GM23248 (cell line): ENCODE data around the gene SLC22A25. TPM values are rescaled to one million over a fixed set of nuclear protein-coding genes. Genes with fewer than 3 reads are reported as not detected.

Experiments used
- DNase-seq: peaks from one replicate; pipeline ENCODE4 v3.0.0-alpha.2; 2015
- H2AFZ ChIP-seq: fragments of 200-600 bp; sonication (generic); 2 replicates; pipeline ENCODE4 v1.6.1; 2016; ENCODE audit warnings: antibody characterized with exemption
- H3F3A ChIP-seq: fragments of 200-600 bp; sonication (generic); 2 replicates; pipeline ENCODE4 v1.6.1; 2016; ENCODE audit warnings: mild to moderate bottlenecking, antibody characterized with exemption, mixed run types; ENCODE audit not compliant: insufficient read depth
- H3K27ac ChIP-seq: fragments of 200-600 bp; sonication (generic); 2 replicates; pipeline ENCODE4 v1.5.1; 2016; ENCODE audit warnings: mild to moderate bottlenecking
- H3K27me3 ChIP-seq: fragments of 200-600 bp; sonication (generic); replicated peaks from 2 replicates; pipeline ENCODE4 v1.6.1; 2016; ENCODE audit warnings: mild to moderate bottlenecking; ENCODE audit not compliant: insufficient read depth
- H3K36me3 ChIP-seq: fragments of 200-600 bp; sonication (generic); 2 replicates; pipeline ENCODE4 v1.6.1; 2016; ENCODE audit warnings: low read depth, mild to moderate bottlenecking
- H3K4me1 ChIP-seq: fragments of 200-600 bp; sonication (generic); 2 replicates; pipeline ENCODE4 v1.6.1; 2016; ENCODE audit warnings: mild to moderate bottlenecking; ENCODE audit not compliant: insufficient read depth
- H3K4me2 ChIP-seq: fragments of 200-600 bp; sonication (generic); one replicate; pipeline ENCODE4 v1.6.1; 2016; ENCODE audit warnings: mild to moderate bottlenecking; ENCODE audit not compliant: unreplicated experiment
- H3K4me3 ChIP-seq: fragments of 200-600 bp; sonication (generic); 2 replicates; pipeline ENCODE4 v1.5.1; 2016; ENCODE audit warnings: mild to moderate bottlenecking
- H3K79me2 ChIP-seq: fragments of 200-600 bp; sonication (generic); 2 replicates; pipeline ENCODE4 v1.6.1; 2016; ENCODE audit warnings: mild to moderate bottlenecking; ENCODE audit not compliant: insufficient read depth
- H3K9ac ChIP-seq: fragments of 200-600 bp; sonication (generic); 2 replicates; pipeline ENCODE4 v1.6.1; 2016; ENCODE audit warnings: mild to moderate bottlenecking
- H3K9me2 ChIP-seq: fragments of 200-600 bp; sonication (generic); 2 replicates; pipeline ENCODE4 v1.6.1; 2016; ENCODE audit warnings: mixed run types, mild to moderate bottlenecking, moderate library complexity; ENCODE audit not compliant: insufficient read depth
- H3K9me3 ChIP-seq: fragments of 200-600 bp; sonication (generic); one replicate; pipeline ENCODE4 v1.6.1; 2017; ENCODE audit warnings: low read depth
- H4K20me1 ChIP-seq: fragments of 200-600 bp; sonication (generic); 2 replicates; pipeline ENCODE4 v1.6.0; 2016; ENCODE audit not compliant: insufficient read depth
- EZH2 ChIP-seq: fragments of 200-600 bp; sonication (generic); IDR thresholded peaks from 2 replicates; pipeline ENCODE4 v1.6.1; 2018; ENCODE audit warnings: antibody characterized with exemption, mild to moderate bottlenecking; ENCODE audit not compliant: insufficient read depth, poor library complexity, severe bottlenecking
- EZH2phosphoT487 ChIP-seq: fragments of 200-600 bp; sonication (generic); IDR thresholded peaks from 2 replicates; pipeline ENCODE4 v1.6.1; 2018; ENCODE audit warnings: antibody characterized with exemption, moderate library complexity, mild to moderate bottlenecking, low read depth; ENCODE audit not compliant: insufficient read depth
- WGBS, 2 experiments: methylation state at CpG; one replicate each; pipeline ENCODE4 v1.1.6; 2015 to 2017; ENCODE audit warnings: low lambda C conversion rate in 2 of 2, low coverage in 1 of 2; ENCODE audit errors: missing lambda C conversion rate in 2 of 2; 5-methylcytosine and 5-hydroxymethylcytosine counted together
- in situ Hi-C: fragments of 300-500 bp; cut with MboI; formaldehyde crosslinking; loops from 2 replicates; pipeline ENCODE4 v1.15.0; 2020
- polyA plus RNA-seq: library from polyadenylated mRNA; unstranded; fragments of >200 nt; fragmentation: Nextera tagmentation; extraction: Ambion mirVana; gene quantifications from 2 replicates; pipeline ENCODE4 v1.2.1, GENCODE V29; 2016
- total RNA-seq: library from RNA; depleted of rRNA; stranded (reverse); fragments of >200 nt; shearing (Covaris generic); gene quantifications from 2 replicates; pipeline ENCODE4 v1.2.3, GENCODE V29; 2014

SLC22A25 gene
- total and polyA plus RNA-seq, 2 experiments from 2014 or later = not detected

- no peak overlapping the region for H3K9ac ChIP-seq
- no peak overlapping the region for H2AFZ ChIP-seq
- no peaks in the 10 kb centered on the region for H3K9me3 ChIP-seq
- WGBS, 2 experiments = 3 to 7% methylated on average over 1 of the region's 1 CpG
- no peak overlapping the region for H3K4me3 ChIP-seq
- DNase-seq = no peak
- no peaks in the 10 kb centered on the region for H3K4me1 ChIP-seq
- H3K79me2 ChIP-seq = no peaks in the 10 kb centered on the region
- in situ Hi-C loops = no loop called here
- no peaks in the 10 kb centered on the region for H3K27me3 ChIP-seq
- no peaks in the 10 kb centered on the region for H3K36me3 ChIP-seq
- TF ChIP-seq EZH2 (no peak), EZH2phosphoT487 (no peak)
- H3K4me2 ChIP-seq = no peak overlapping the region
- no peaks in the 10 kb centered on the region for H3K9me2 ChIP-seq
- H3K27ac ChIP-seq = no peak overlapping the region
- no peaks in the 10 kb centered on the region for H4K20me1 ChIP-seq
- no peaks in the 10 kb centered on the region for H3F3A ChIP-seq
Observed at GRCh38 chr11:63277345-63277943, 34.0 kb upstream of the SLC22A25 start.

- WGBS, 2 experiments = 16 to 30% methylated on average over 1 of the region's 1 CpG
- no peak for DNase-seq
- TF ChIP-seq EZH2 (no peak), EZH2phosphoT487 (no peak)
- H3K4me1 ChIP-seq = no peaks in the 10 kb centered on the region
- no peaks in the 10 kb centered on the region for H3K9me3 ChIP-seq
- H3K36me3 ChIP-seq = no peaks in the 10 kb centered on the region
- H3F3A ChIP-seq = no peaks in the 10 kb centered on the region
- no peak overlapping the region for H3K27ac ChIP-seq
- in situ Hi-C loops = no loop called here
- H3K9ac ChIP-seq = no peak overlapping the region
- H3K27me3 ChIP-seq = no peaks in the 10 kb centered on the region
- H2AFZ ChIP-seq = no peak overlapping the region
- no peak overlapping the region for H3K4me2 ChIP-seq
- no peaks in the 10 kb centered on the region for H4K20me1 ChIP-seq
- no peak overlapping the region for H3K4me3 ChIP-seq
- no peaks in the 10 kb centered on the region for H3K79me2 ChIP-seq
- H3K9me2 ChIP-seq = no peaks in the 10 kb centered on the region
Observed at GRCh38 chr11:63274776-63275175, 31.4 kb upstream of the SLC22A25 start.

- H3K36me3 ChIP-seq = no peaks in the 10 kb centered on the region
- no peak for DNase-seq
- no peaks in the 10 kb centered on the region for H3K9me3 ChIP-seq
- H3K27me3 ChIP-seq = no peaks in the 10 kb centered on the region
- no peak overlapping the region for H3K4me2 ChIP-seq
- H4K20me1 ChIP-seq = no peaks in the 10 kb centered on the region
- no peaks in the 10 kb centered on the region for H3K9me2 ChIP-seq
- H3K79me2 ChIP-seq = no peaks in the 10 kb centered on the region
- H3K4me1 ChIP-seq = no peaks in the 10 kb centered on the region
- H2AFZ ChIP-seq = no peak overlapping the region
- H3F3A ChIP-seq = no peaks in the 10 kb centered on the region
- WGBS, 2 experiments = 25 to 28% methylated on average over 3 of the region's 3 CpGs
- no peak for TF ChIP-seq EZH2
- no peak for TF ChIP-seq EZH2phosphoT487
- H3K9ac ChIP-seq = no peak overlapping the region
- no peak overlapping the region for H3K27ac ChIP-seq
- no peak overlapping the region for H3K4me3 ChIP-seq
- in situ Hi-C loops = no loop called here
Observed at GRCh38 chr11:63273685-63274084, 30.3 kb upstream of the SLC22A25 start.

- Histone ChIP-seq H3K4me3 (no peak overlapping the region), H3K4me2 (no peak overlapping the region), H3K27me3 (no peaks in the 10 kb centered on the region; the same call in 1 of the 2 replicates), H3K79me2 (no peaks in the 10 kb centered on the region), H3K36me3 (no peaks in the 10 kb centered on the region), H4K20me1 (no peaks in the 10 kb centered on the region), H2AFZ (no peak overlapping the region), H3K9me3 (no peaks in the 10 kb centered on the region), H3F3A (no peaks in the 10 kb centered on the region), H3K9ac (no peak overlapping the region), H3K9me2 (no peaks in the 10 kb centered on the region), H3K4me1 (no peaks in the 10 kb centered on the region), H3K27ac (no peak overlapping the region)
- DNase-seq = no peak
- TF ChIP-seq EZH2 = no peak
- no peak for TF ChIP-seq EZH2phosphoT487
- in situ Hi-C loops = no loop called here
- 0 to 1% methylated on average over 3 of the region's 3 CpGs for WGBS, 2 experiments
Observed at GRCh38 chr11:63262547-63262946, 19.1 kb upstream of the SLC22A25 start.
